ENCODE measurements around the gene SKAP2. TPM values are rescaled to one million over a fixed set of nuclear protein-coding genes. Genes with fewer than 3 reads are reported as not detected.

SKAP2 gene
- total RNA-seq, 2 donors from 2014 or later = 7.8 to 11.2 TPM

GRCh38 chr7:26686448-26686981 is 177.9 kb downstream of the SKAP2 start:
- DNase-seq (ENCODE audit: low spot score) = no peak
- TF ChIP-seq CTCF (IDR thresholded peaks at IDR 0.05) = peak; percentile 75 to 77
- H3K36me3 ChIP-seq = no peaks in the 10 kb centered on the region
- no peaks in the 10 kb centered on the region for H3K4me1 ChIP-seq
- H3K4me3 ChIP-seq = no peak overlapping the region
- H3K27me3 ChIP-seq = no peaks in the 10 kb centered on the region
- H3K9me3 ChIP-seq = no peaks in the 10 kb centered on the region
- H3K27ac ChIP-seq = no peak overlapping the region

GRCh38 chr7:26685606-26686005 is 178.8 kb downstream of the SKAP2 start:
- Histone ChIP-seq H3K9me3 (no peaks in the 10 kb centered on the region), H3K4me3 (no peak overlapping the region), H3K4me1 (no peaks in the 10 kb centered on the region), H3K36me3 (no peaks in the 10 kb centered on the region), H3K27ac (no peak overlapping the region), H3K27me3 (no peaks in the 10 kb centered on the region)
- no peak for DNase-seq (ENCODE audit: low spot score)
- TF ChIP-seq CTCF (IDR thresholded peaks at IDR 0.05) = no peak

- H3K36me3 ChIP-seq = no peaks in the 10 kb centered on the region
- no peak for TF ChIP-seq CTCF (IDR thresholded peaks at IDR 0.05)
These were observed 179.9 kb downstream of the SKAP2 start for GRCh38 chr7:26684447-26684846.

GRCh38 chr7:26683277-26683676 is 181.1 kb downstream of the SKAP2 start:
- H3K27me3 ChIP-seq = no peaks in the 10 kb centered on the region

More at GRCh38 chr7:26684447-26684846, 179.9 kb downstream of the SKAP2 start:
- no peak overlapping the region for H3K27ac ChIP-seq
- no peaks in the 10 kb centered on the region for H3K27me3 ChIP-seq
- no peaks in the 10 kb centered on the region for H3K9me3 ChIP-seq
- no peak for DNase-seq (ENCODE audit: low spot score)
- H3K4me1 ChIP-seq = no peaks in the 10 kb centered on the region
- no peak overlapping the region for H3K4me3 ChIP-seq

GRCh38 chr7:26681819-26682418 is 182.5 kb downstream of the SKAP2 start:
- no peak for DNase-seq (ENCODE audit: low spot score)
- Histone ChIP-seq H3K4me1 (no peaks in the 10 kb centered on the region), H3K36me3 (no peaks in the 10 kb centered on the region), H3K27ac (no peak overlapping the region), H3K9me3 (no peaks in the 10 kb centered on the region), H3K27me3 (no peaks in the 10 kb centered on the region), H3K4me3 (no peak overlapping the region)
- TF ChIP-seq CTCF (IDR thresholded peaks at IDR 0.05) = peak; percentile 43 to 67

More at GRCh38 chr7:26683277-26683676, 181.1 kb downstream of the SKAP2 start:
- Histone ChIP-seq H3K27ac (no peak overlapping the region), H3K4me3 (no peak overlapping the region), H3K4me1 (no peaks in the 10 kb centered on the region), H3K36me3 (no peaks in the 10 kb centered on the region), H3K9me3 (no peaks in the 10 kb centered on the region)
- TF ChIP-seq CTCF (IDR thresholded peaks at IDR 0.05) = no peak
- DNase-seq (ENCODE audit: low spot score) = no peak

GRCh38 chr7:26680587-26680986 is 183.8 kb downstream of the SKAP2 start:
- Histone ChIP-seq H3K36me3 (no peaks in the 10 kb centered on the region), H3K27me3 (no peaks in the 10 kb centered on the region), H3K4me3 (no peak overlapping the region), H3K4me1 (no peaks in the 10 kb centered on the region), H3K9me3 (no peaks in the 10 kb centered on the region), H3K27ac (no peak overlapping the region)
- no peak for TF ChIP-seq CTCF (IDR thresholded peaks at IDR 0.05)
- no peak for DNase-seq (ENCODE audit: low spot score)

Data from right atrium auricular region (tissue), 2 donors.